ENCODE results near the gene ACOT7.

DNA sequence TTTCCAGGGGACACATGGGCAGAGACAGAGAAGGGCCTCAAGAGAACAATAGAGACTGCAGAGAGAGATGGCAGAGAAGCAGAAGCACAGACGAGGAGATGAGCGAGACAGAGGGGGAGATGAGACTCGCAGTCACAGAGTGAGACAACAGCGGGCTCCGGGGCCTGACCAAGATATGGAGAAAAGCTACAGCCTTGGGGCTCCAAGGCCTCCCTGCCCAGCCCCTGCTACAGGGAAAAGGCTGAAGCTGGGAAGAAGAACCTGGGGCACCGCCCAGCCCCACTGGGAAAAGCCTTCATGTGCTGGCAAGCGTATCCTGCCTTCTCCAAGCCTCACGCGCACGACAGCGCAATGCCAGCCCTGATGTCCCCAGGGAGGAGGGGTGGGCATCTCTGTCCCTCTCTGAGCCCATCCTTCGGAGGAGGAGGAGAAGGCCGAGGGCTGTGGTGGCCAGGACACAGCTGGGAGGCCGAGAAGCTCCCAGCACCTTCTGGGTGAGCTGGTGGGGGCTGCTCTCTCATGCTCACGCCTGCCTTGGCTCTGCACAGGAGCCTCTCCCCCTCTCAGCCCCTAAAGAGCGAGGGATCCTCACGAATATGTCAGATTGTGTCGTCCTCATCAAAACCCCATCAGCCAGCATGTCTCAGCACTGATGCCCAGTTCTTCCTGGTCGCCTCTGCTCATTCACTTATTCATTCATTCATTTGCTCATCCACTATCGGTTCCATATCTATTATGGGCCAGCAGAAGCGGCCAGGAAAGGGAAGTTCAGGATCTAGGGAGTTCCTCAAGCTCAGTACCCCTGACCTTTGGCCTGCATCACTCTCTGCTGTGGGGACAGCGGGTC, 56.6 kb downstream of the ACOT7 start:
- TF ChIP-seq, protein P1, sequence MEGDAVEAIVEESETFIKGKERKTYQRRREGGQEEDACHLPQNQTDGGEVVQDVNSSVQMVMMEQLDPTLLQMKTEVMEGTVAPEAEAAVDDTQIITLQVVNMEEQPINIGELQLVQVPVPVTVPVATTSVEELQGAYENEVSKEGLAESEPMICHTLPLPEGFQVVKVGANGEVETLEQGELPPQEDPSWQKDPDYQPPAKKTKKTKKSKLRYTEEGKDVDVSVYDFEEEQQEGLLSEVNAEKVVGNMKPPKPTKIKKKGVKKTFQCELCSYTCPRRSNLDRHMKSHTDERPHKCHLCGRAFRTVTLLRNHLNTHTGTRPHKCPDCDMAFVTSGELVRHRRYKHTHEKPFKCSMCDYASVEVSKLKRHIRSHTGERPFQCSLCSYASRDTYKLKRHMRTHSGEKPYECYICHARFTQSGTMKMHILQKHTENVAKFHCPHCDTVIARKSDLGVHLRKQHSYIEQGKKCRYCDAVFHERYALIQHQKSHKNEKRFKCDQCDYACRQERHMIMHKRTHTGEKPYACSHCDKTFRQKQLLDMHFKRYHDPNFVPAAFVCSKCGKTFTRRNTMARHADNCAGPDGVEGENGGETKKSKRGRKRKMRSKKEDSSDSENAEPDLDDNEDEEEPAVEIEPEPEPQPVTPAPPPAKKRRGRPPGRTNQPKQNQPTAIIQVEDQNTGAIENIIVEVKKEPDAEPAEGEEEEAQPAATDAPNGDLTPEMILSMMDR (IDR thresholded peaks at IDR 0.05), result no peak
- TF ChIP-seq POLR2A (IDR thresholded peaks at IDR 0.05), result no peak

Data from testis (tissue), 2 donors.